BLaER1 treated with 17β-estradiol and CSF1 and Interleukin-3, amounts not matched to agents 10 nM and 100 nM (cell line): Measurements from ENCODE around the gene WFS1.

ENCODE experiments used
- H3K27ac ChIP-seq, 11 experiments: shearing (Covaris generic); formaldehyde crosslinking; 2 replicates each; pipeline ENCODE4 v1.8.1; 2022
- H3K27me3 ChIP-seq, 11 experiments: shearing (Covaris generic); formaldehyde crosslinking; 2 replicates each; pipeline ENCODE4 v1.8.1; 2022
- H3K36me3 ChIP-seq, 11 experiments: shearing (Covaris generic); formaldehyde crosslinking; 2 replicates each; pipeline ENCODE4 v1.8.1; 2022
- H3K4me1 ChIP-seq, 10 experiments: shearing (Covaris generic); formaldehyde crosslinking; 2 replicates each; pipeline ENCODE4 v1.8.1; 2022
- H3K4me2 ChIP-seq, 11 experiments: shearing (Covaris generic); formaldehyde crosslinking; 2 replicates each; pipeline ENCODE4 v1.8.1; 2022
- H3K4me3 ChIP-seq, 10 experiments: shearing (Covaris generic); formaldehyde crosslinking; 2 replicates each; pipeline ENCODE4 v1.8.1; 2022
- H3K9ac ChIP-seq, 11 experiments: shearing (Covaris generic); formaldehyde crosslinking; 2 replicates each; pipeline ENCODE4 v1.8.1; 2022
- H3K9me3 ChIP-seq, 11 experiments: shearing (Covaris generic); formaldehyde crosslinking; replicated peaks in 1 of 11; 2 replicates each; pipeline ENCODE4 v1.8.1; 2022
- H4K20me1 ChIP-seq, 11 experiments: shearing (Covaris generic); formaldehyde crosslinking; 2 replicates each; pipeline ENCODE4 v1.8.1; 2022
- Cebpa-rat ChIP-seq, 11 experiments: shearing (Covaris generic); IDR thresholded peaks; 2 replicates each; pipeline ENCODE4 v1.8.1; 2022

WFS1 gene

GRCh38 chr4:6268650-6269615, 717 bp upstream of the WFS1 start:
- no peak for TF ChIP-seq Cebpa-rat (IDR thresholded peaks at IDR 0.05)
- Histone ChIP-seq H3K9me3 (no peaks in the 10 kb centered on the region), H3K4me3 (peak overlapping the region; percentile 29 to 87 (median 78); a peak in 16 of 20 replicates), H3K4me2 (peak overlapping the region; percentile 86 to 100 (median 90)), H3K27me3 (peaks cover 11 to 42% (median 27%) of the 10 kb centered on the region in 11 experiments; a peak in 18 of 22 replicates), H3K4me1 (peaks cover 83 to 92% (median 91%) of the 10 kb centered on the region in 10 experiments), H3K9ac (peak overlapping the region in 10 of 11 experiments; percentile 4 to 69 (median 56); a peak in 18 of 22 replicates), H4K20me1 (peaks cover 17 to 41% (median 35%) of the 10 kb centered on the region in 11 experiments; a peak in 21 of 22 replicates), H3K27ac (peak overlapping the region; percentile 66 to 84 (median 76); a peak in 18 of 22 replicates), H3K36me3 (no peaks in the 10 kb centered on the region)

GRCh38 chr4:6270636-6271121, 1.0 kb downstream of the WFS1 start:
- peak overlapping the region in 5 of 11 experiments; percentile 36 to 82 (median 77); a peak in 10 of 22 replicates for H3K27ac ChIP-seq

GRCh38 chr4:6271206-6271605, 1.6 kb downstream of the WFS1 start:
- Histone ChIP-seq H3K4me1 (peaks cover 71 to 92% (median 90%) of the 10 kb centered on the region in 10 experiments), H3K27me3 (peaks cover 11 to 63% (median 42%) of the 10 kb centered on the region in 11 experiments; a peak in 19 of 22 replicates), H3K9ac (peak overlapping the region in 9 of 11 experiments; percentile 6 to 89 (median 81); a peak in 13 of 22 replicates), H3K9me3 (no peaks in the 10 kb centered on the region), H4K20me1 (peaks cover 35 to 63% (median 56%) of the 10 kb centered on the region in 11 experiments; a peak in 21 of 22 replicates), H3K4me3 (peak overlapping the region; percentile 72 to 88 (median 82); a peak in 13 of 20 replicates), H3K27ac (no peak overlapping the region), H3K36me3 (no peaks in the 10 kb centered on the region), H3K4me2 (peak overlapping the region; percentile 93 to 100 (median 97))
- no peak for TF ChIP-seq Cebpa-rat (IDR thresholded peaks at IDR 0.05)

More at GRCh38 chr4:6270636-6271121, 1.0 kb downstream of the WFS1 start:
- peaks cover 30 to 57% (median 51%) of the 10 kb centered on the region in 11 experiments; a peak in 21 of 22 replicates for H4K20me1 ChIP-seq
- H3K4me2 ChIP-seq = peak overlapping the region; percentile 93 to 100 (median 97)
- TF ChIP-seq Cebpa-rat (IDR thresholded peaks at IDR 0.05) = no peak
- peaks cover 76 to 92% (median 90%) of the 10 kb centered on the region in 10 experiments for H3K4me1 ChIP-seq
- H3K27me3 ChIP-seq = peaks cover 11 to 58% (median 40%) of the 10 kb centered on the region in 11 experiments; a peak in 19 of 22 replicates
- no peaks in the 10 kb centered on the region for H3K36me3 ChIP-seq
- no peaks in the 10 kb centered on the region for H3K9me3 ChIP-seq
- peak overlapping the region; percentile 72 to 88 (median 82) for H3K4me3 ChIP-seq
- H3K9ac ChIP-seq = peak overlapping the region; percentile 75 to 89 (median 82); a peak in 21 of 22 replicates

- Histone ChIP-seq H3K9ac (peak overlapping the region in 7 of 11 experiments; percentile 6 to 89 (median 64); a peak in 11 of 22 replicates), H4K20me1 (peaks cover 42 to 69% (median 63%) of the 10 kb centered on the region in 11 experiments; a peak in 21 of 22 replicates), H3K36me3 (no peaks in the 10 kb centered on the region), H3K4me1 (peaks cover 67 to 92% (median 90%) of the 10 kb centered on the region in 10 experiments), H3K27me3 (peaks cover 11 to 70% (median 42%) of the 10 kb centered on the region in 11 experiments; a peak in 19 of 22 replicates), H3K4me2 (peak overlapping the region; percentile 93 to 100 (median 97)), H3K27ac (peak overlapping the region in 1 of 11 experiments; percentile 32; a peak in 1 of 22 replicates), H3K4me3 (peak overlapping the region in 8 of 10 experiments; percentile 72 to 87 (median 81); a peak in 12 of 20 replicates), H3K9me3 (no peaks in the 10 kb centered on the region)
- no peak for TF ChIP-seq Cebpa-rat (IDR thresholded peaks at IDR 0.05)
Observed at GRCh38 chr4:6271701-6272465, 2.2 kb downstream of the WFS1 start.

GRCh38 chr4:6272863-6273660, 3.4 kb downstream of the WFS1 start:
- H3K4me2 ChIP-seq = peak overlapping the region; percentile 17 to 100 (median 97); a peak in 21 of 22 replicates
- H3K27me3 ChIP-seq = peaks cover 11 to 82% (median 42%) of the 10 kb centered on the region in 11 experiments; a peak in 19 of 22 replicates
- peaks cover 68 to 92% (median 90%) of the 10 kb centered on the region in 10 experiments for H3K4me1 ChIP-seq
- TF ChIP-seq Cebpa-rat (IDR thresholded peaks at IDR 0.05) = no peak
- H3K36me3 ChIP-seq = peaks cover 0 to 5% (median 0%) of the 10 kb centered on the region in 11 experiments; a peak in 1 of 22 replicates
- peak overlapping the region in 1 of 10 experiments; percentile 82; a peak in 1 of 20 replicates for H3K4me3 ChIP-seq
- peaks cover 54 to 81% (median 75%) of the 10 kb centered on the region in 11 experiments; a peak in 21 of 22 replicates for H4K20me1 ChIP-seq
- peak overlapping the region in 3 of 11 experiments; percentile 13 to 89 (median 87); a peak in 4 of 22 replicates for H3K9ac ChIP-seq
- H3K9me3 ChIP-seq = no peaks in the 10 kb centered on the region
- H3K27ac ChIP-seq = no peak overlapping the region

GRCh38 chr4:6273661-6273990, 4.0 kb downstream of the WFS1 start:
- Histone ChIP-seq H3K4me1 (peaks cover 68 to 92% (median 90%) of the 10 kb centered on the region in 10 experiments), H3K9ac (peak overlapping the region in 2 of 11 experiments; percentile 87 to 89; a peak in 1 of 22 replicates), H3K9me3 (no peaks in the 10 kb centered on the region), H3K4me2 (peak overlapping the region; percentile 17 to 100 (median 97); a peak in 18 of 22 replicates), H3K27me3 (peaks cover 11 to 82% (median 42%) of the 10 kb centered on the region in 11 experiments; a peak in 19 of 22 replicates), H4K20me1 (peaks cover 55 to 87% (median 80%) of the 10 kb centered on the region in 11 experiments; a peak in 21 of 22 replicates), H3K4me3 (no peak overlapping the region), H3K36me3 (peaks cover 0 to 5% (median 0%) of the 10 kb centered on the region in 11 experiments; a peak in 1 of 22 replicates), H3K27ac (no peak overlapping the region)
- no peak for TF ChIP-seq Cebpa-rat (IDR thresholded peaks at IDR 0.05)

- Histone ChIP-seq H3K9ac (no peak overlapping the region; a peak in 1 of 22 replicates), H3K9me3 (no peaks in the 10 kb centered on the region), H3K36me3 (peaks cover 0 to 14% (median 2%) of the 10 kb centered on the region in 11 experiments; a peak in 5 of 22 replicates), H3K27ac (no peak overlapping the region), H3K4me1 (peaks cover 75 to 100% (median 98%) of the 10 kb centered on the region in 10 experiments), H4K20me1 (peaks cover 70 to 99% (median 97%) of the 10 kb centered on the region in 11 experiments; a peak in 21 of 22 replicates), H3K27me3 (peaks cover 9 to 90% (median 44%) of the 10 kb centered on the region in 11 experiments; a peak in 19 of 22 replicates), H3K4me3 (no peak overlapping the region), H3K4me2 (peak overlapping the region in 9 of 11 experiments; percentile 86 to 99 (median 95); a peak in 17 of 22 replicates)
- TF ChIP-seq Cebpa-rat (IDR thresholded peaks at IDR 0.05) = no peak
Observed at GRCh38 chr4:6275351-6275750, 5.7 kb downstream of the WFS1 start.
